HEK293 (cell line): ENCODE data around the gene FTO.

ENCODE experiments used
- CTCF ChIP-seq: fragments of 450-650 bp; formaldehyde crosslinking; IDR thresholded peaks from 2 replicates; pipeline ENCODE4 v1.5.1; 2016; ENCODE audit warnings: missing biosample characterization, missing genetic modification characterization
- ZNF670 ChIP-seq: fragments of 450-650 bp; formaldehyde crosslinking; IDR thresholded peaks from 2 replicates; pipeline ENCODE4 v1.5.1; 2016; ENCODE audit warnings: missing biosample characterization, missing genetic modification characterization, low read depth

- TF ChIP-seq CTCF (tag by site-specific recombination) (no peak), ZNF670 (tag by site-specific recombination) (no peak)
These were observed 80.3 kb downstream of the FTO start for GRCh38 chr16:53784291-53784690.
